Measurements from ENCODE around the gene POMGNT1. TPM values are rescaled to one million over a fixed set of nuclear protein-coding genes. Genes with fewer than 3 reads are reported as not detected.
A peak's percentile ranks its signal among the peaks of the same experiment; 100 is the strongest.

The POMGNT1 gene
- total and polyA plus RNA-seq, 10 of the 15 experiments (the other 5 are each of a cell fraction or from before 2014, with no cell fraction given) = 8.6 to 35.2 (median 29.5) TPM

DNA sequence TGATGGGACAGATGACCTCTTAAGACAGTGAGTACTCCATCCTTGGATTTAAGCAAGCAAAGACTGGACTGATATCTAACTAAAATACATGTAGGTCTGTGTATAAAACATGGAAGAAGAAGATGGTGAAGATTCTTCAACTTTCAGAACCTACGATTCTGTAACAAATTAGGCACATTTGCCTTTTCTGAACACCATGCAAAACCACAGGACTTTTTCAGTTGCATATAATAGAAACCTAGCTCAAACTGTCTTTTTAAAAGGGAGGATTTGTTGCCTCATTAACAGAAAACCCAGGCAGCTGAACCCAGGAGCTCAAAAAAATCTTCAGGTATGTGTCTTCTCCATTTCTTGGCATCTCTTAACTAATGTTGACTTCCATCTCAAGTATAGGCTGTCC is 38.0 kb downstream of the POMGNT1 start:
- no peaks in the 10 kb centered on the region for H3K9me3 ChIP-seq (replicated peaks; ENCODE audit: control insufficient read depth, insufficient read depth, low read length)
- no peak overlapping the region for H3K4me3 ChIP-seq
- H3K79me2 ChIP-seq (ENCODE audit: control insufficient read depth, insufficient read depth, low read length) = no peaks in the 10 kb centered on the region
- SMC1A ChIA-PET (ENCODE audit: uncharacterized antibody, unreplicated experiment) = interaction anchor here (0.6 to 4.2 kb wide), 17 partner anchors 10 to 117 kb away, joined by 3 to 20 read pairs (median 5); partner anchors contain the start of genes PIK3R3 and TSPAN1
- H4K20me1 ChIP-seq (ENCODE audit: control insufficient read depth, insufficient read depth) = no peaks in the 10 kb centered on the region
- FAIRE-seq (no peak), DNase-seq (ENCODE audit: low read depth, low spot score) (no peak), ATAC-seq (peak; percentile 59)
- CTCF ChIA-PET = interaction anchor here (1.2 to 1.9 kb wide), 5 partner anchors 11 to 120 kb away, joined by 3 to 7 read pairs (median 5); no protein-coding TSS in a partner anchor
- no peaks in the 10 kb centered on the region for H3K27me3 ChIP-seq (replicated peaks in 1 of 2; ENCODE audit: control insufficient read depth in 2 of 2, insufficient read depth in 2 of 2, low read length in 1 of 2)
- TF ChIP-seq RUNX3 (IDR thresholded peaks at IDR 0.05; ENCODE audit: low read length) (peak; percentile 55), PML (IDR thresholded peaks at IDR 0.05; ENCODE audit: low read length) (no peak)
- no TSS peak for BruUV-seq (replicated peaks)
- H3K4me1 ChIP-seq (ENCODE audit: control insufficient read depth, insufficient read depth, low read length) = peaks cover 10% of the 10 kb centered on the region
- intact Hi-C loops (cut with micrococcal nuclease; ENCODE audit: unreplicated experiment) (no loop called here), in situ Hi-C loops (cut with MboI) (no loop called here)
- no peak overlapping the region for H3K9ac ChIP-seq (ENCODE audit: control insufficient read depth, insufficient read depth, low read length)
- WGBS (ENCODE audit: insufficient coverage, insufficient replicate concordance, low lambda C conversion rate, missing lambda C conversion rate) = 0% methylated on average over 1 of the region's 1 CpG
- H2AFZ ChIP-seq (ENCODE audit: control insufficient read depth, low read depth, low read length) = no peak overlapping the region
- H3K36me3 ChIP-seq (ENCODE audit: control insufficient read depth in 2 of 2, insufficient read depth in 2 of 2, low read length in 1 of 2) = no peaks in the 10 kb centered on the region
- RAD21 ChIA-PET (ENCODE audit: unreplicated experiment) = interaction anchor here (1.0 to 2.5 kb wide), 4 partner anchors 10 to 97 kb away, joined by 3 to 13 read pairs (median 4); no protein-coding TSS in a partner anchor
- no peak overlapping the region for H3K27ac ChIP-seq (ENCODE audit: control insufficient read depth, insufficient read depth)
- peak overlapping the region; percentile 6; the same call in 1 of the 2 replicates for H3K4me2 ChIP-seq (ENCODE audit: control insufficient read depth, insufficient read depth)
- POLR2A ChIA-PET = interaction anchor here (0.7 to 1.5 kb wide), 4 partner anchors 13 to 26 kb away, joined by 3 read pairs; no protein-coding TSS in a partner anchor

DNA sequence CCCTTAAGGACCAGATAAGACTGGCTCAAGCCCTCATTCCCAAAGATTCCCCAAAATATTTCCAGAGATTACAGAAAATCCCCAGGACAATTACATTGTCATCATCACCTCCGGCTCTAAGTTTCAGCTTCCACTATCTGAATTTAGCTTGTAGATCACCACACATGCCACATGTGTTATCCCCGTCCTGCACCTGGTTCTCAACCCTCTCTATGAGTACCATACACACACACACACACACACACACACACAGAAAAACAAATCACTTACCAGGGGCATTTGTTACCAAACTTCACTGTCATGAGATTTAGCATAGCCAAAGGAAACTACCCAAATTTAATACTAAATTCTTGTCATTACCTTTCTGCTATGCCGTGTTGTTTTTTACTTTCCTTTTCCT is 38.7 kb downstream of the POMGNT1 start:
- peaks cover 10% of the 10 kb centered on the region for H3K4me1 ChIP-seq (ENCODE audit: control insufficient read depth, insufficient read depth, low read length)
- intact Hi-C loops (cut with micrococcal nuclease; ENCODE audit: unreplicated experiment) = no loop called here
- POLR2A ChIA-PET = interaction anchor here (1.0 to 1.5 kb wide), 2 partner anchors 17 to 22 kb away, joined by 3 read pairs; no protein-coding TSS in a partner anchor
- RAD21 ChIA-PET (ENCODE audit: unreplicated experiment) = interaction anchor here (1.4 to 2.5 kb wide), 4 partner anchors 24 to 96 kb away, joined by 4 to 13 read pairs (median 5); no protein-coding TSS in a partner anchor
- BruUV-seq (replicated peaks) = no TSS peak
- FAIRE-seq = peak; percentile 18
- no peaks in the 10 kb centered on the region; the same call in 2 of the 3 replicates for H3K9me3 ChIP-seq (replicated peaks; ENCODE audit: control insufficient read depth, insufficient read depth, low read length)
- no peaks in the 10 kb centered on the region for H3K79me2 ChIP-seq (ENCODE audit: control insufficient read depth, insufficient read depth, low read length)
- H3K27me3 ChIP-seq (replicated peaks in 1 of 2; ENCODE audit: control insufficient read depth in 2 of 2, insufficient read depth in 2 of 2, low read length in 1 of 2) = no peaks in the 10 kb centered on the region
- ATAC-seq = peak; percentile 79
- TF ChIP-seq TCF12 (IDR thresholded peaks at IDR 0.05; ENCODE audit: low read depth, low read length) = 0 out of 2 replicates have a peak, but pooled peaks have one; percentile 36
- TF ChIP-seq NBN (IDR thresholded peaks at IDR 0.05) = 0 out of 2 replicates have a peak, but pooled peaks have one; percentile 52
- no peak for TF ChIP-seq CBX5 (IDR thresholded peaks at IDR 0.05; ENCODE audit: low read depth)
- TF ChIP-seq EED (IDR thresholded peaks at IDR 0.05; ENCODE audit: low read depth) = 0 out of 2 replicates have a peak, but pooled peaks have one; percentile 16
- peak; percentile 71 for TF ChIP-seq RELB (IDR thresholded peaks at IDR 0.05; ENCODE audit: low read depth)
- peak; percentile 66 to 78 for TF ChIP-seq IKZF2 (IDR thresholded peaks at IDR 0.05)
- TF ChIP-seq IKZF1 (conservative IDR thresholded peaks at IDR 0.05) = peak; percentile 67
- TF ChIP-seq POLR2AphosphoS2 (IDR thresholded peaks at IDR 0.05; ENCODE audit: low read depth, low read length) = no peak
- TF ChIP-seq SMAD1 (IDR thresholded peaks at IDR 0.05; ENCODE audit: low read depth, partially characterized antibody) = no peak
- TF ChIP-seq ATF7 (IDR thresholded peaks at IDR 0.05; ENCODE audit: low read depth) = 0 out of 2 replicates have a peak, but pooled peaks have one; percentile 14
- in situ Hi-C loops (cut with MboI) = no loop called here
- H4K20me1 ChIP-seq (ENCODE audit: control insufficient read depth, insufficient read depth) = no peaks in the 10 kb centered on the region
- peak overlapping the region; percentile 52; the same call in 1 of the 2 replicates for H2AFZ ChIP-seq (ENCODE audit: control insufficient read depth, low read depth, low read length)
- H3K27ac ChIP-seq (ENCODE audit: control insufficient read depth, insufficient read depth) = no peak overlapping the region
- CTCF ChIA-PET = interaction anchor here (1.0 to 1.9 kb wide), 7 partner anchors 12 to 120 kb away, joined by 3 to 7 read pairs (median 4); partner anchors contain the start of gene P3R3URF
- DNase-seq (ENCODE audit: low read depth, low spot score) = no peak
- SMC1A ChIA-PET (ENCODE audit: uncharacterized antibody, unreplicated experiment) = interaction anchor here (0.8 to 4.2 kb wide), 13 partner anchors 10 to 335 kb away, joined by 3 to 20 read pairs (median 5); partner anchors contain the start of genes PIK3R3 and TSPAN1
- WGBS (ENCODE audit: insufficient coverage, insufficient replicate concordance, low lambda C conversion rate, missing lambda C conversion rate) = 19% methylated on average over 3 of the region's 3 CpGs
- H3K9ac ChIP-seq (ENCODE audit: control insufficient read depth, insufficient read depth, low read length) = no peak overlapping the region
- H3K4me3 ChIP-seq = peak overlapping the region; percentile 3; the same call in 1 of the 2 replicates
- peak overlapping the region; percentile 34; the same call in 1 of the 2 replicates for H3K4me2 ChIP-seq (ENCODE audit: control insufficient read depth, insufficient read depth)
- H3K36me3 ChIP-seq (ENCODE audit: control insufficient read depth in 2 of 2, insufficient read depth in 2 of 2, low read length in 1 of 2) = no peaks in the 10 kb centered on the region
